Large intestine (tissue), 3 donors: ENCODE measurements around the gene PRAMEF18. TPM values are rescaled to one million over a fixed set of nuclear protein-coding genes. Genes with fewer than 3 reads are reported as not detected.
"Not testable (repeated sequence)": the region's sequence is repeated elsewhere in the genome, so short reads cannot be mapped to it uniquely, and the experiment has no call there.

Source experiments
- DNase-seq, 2 donors: peaks; one replicate each; pipeline versions ENCODE4 v3.0.0 to v3.0.0-alpha.2; 2013
- H3K27ac ChIP-seq: one replicate; pipeline ENCODE4 v1.5.1; 2013; ENCODE audit warnings: low read length
- H3K27me3 ChIP-seq: 2 replicates; pipeline ENCODE4 v1.6.1; 2013; ENCODE audit warnings: low read length; ENCODE audit not compliant: control insufficient read depth, insufficient read depth
- H3K36me3 ChIP-seq: 2 replicates; pipeline ENCODE4 v1.6.1; 2013; ENCODE audit warnings: low read length; ENCODE audit not compliant: control insufficient read depth, insufficient read depth
- H3K4me1 ChIP-seq: one replicate; pipeline ENCODE4 v1.6.1; 2013; ENCODE audit warnings: low read length; ENCODE audit not compliant: control insufficient read depth, insufficient read depth
- H3K4me3 ChIP-seq: one replicate; pipeline ENCODE4 v1.5.1; 2013; ENCODE audit warnings: low read length
- H3K9me3 ChIP-seq: one replicate; pipeline ENCODE4 v1.6.1; 2013; ENCODE audit warnings: mild to moderate bottlenecking, low read depth, low read length, moderate library complexity; ENCODE audit not compliant: control insufficient read depth
- WGBS: methylation state at CpG from one replicate; pipeline ENCODE4 v1.1.5; 2013; ENCODE audit warnings: low lambda C conversion rate; ENCODE audit not compliant: insufficient coverage; 5-methylcytosine and 5-hydroxymethylcytosine counted together
- polyA plus RNA-seq: library from polyadenylated mRNA; unstranded; fragments of 120-200 nt; gene quantifications from one replicate; pipeline ENCODE4 v1.2.1, GENCODE V29; 2013

The PRAMEF18 gene
- polyA plus RNA-seq, 1 donor = not detected

- not testable (repeated sequence) for H3K36me3 ChIP-seq, H3K4me1 ChIP-seq, H3K9me3 ChIP-seq, H3K27ac ChIP-seq, DNase-seq, H3K27me3 ChIP-seq, H3K4me3 ChIP-seq
- WGBS = no CpG with 5 or more reads among the region's 2 CpGs
These were observed 6.1 kb upstream of the PRAMEF18 start for GRCh38 chr1:13232056-13232455.

GRCh38 chr1:13231061-13231750 lies 5.3 kb upstream of the PRAMEF18 start:
- H3K4me3 ChIP-seq, H3K36me3 ChIP-seq, H3K27ac ChIP-seq, H3K4me1 ChIP-seq, DNase-seq, H3K9me3 ChIP-seq, H3K27me3 ChIP-seq: not testable (repeated sequence)
- WGBS = 63% methylated on average over 2 of the region's 7 CpGs

GRCh38 chr1:13230601-13231000 lies 4.6 kb upstream of the PRAMEF18 start:
- H3K27ac ChIP-seq, H3K36me3 ChIP-seq, H3K27me3 ChIP-seq, H3K4me1 ChIP-seq, H3K4me3 ChIP-seq, DNase-seq, H3K9me3 ChIP-seq: not testable (repeated sequence)
- 88% methylated on average over 1 of the region's 2 CpGs for WGBS

- no CpG with 5 or more reads among the region's 5 CpGs for WGBS
These were observed 4.1 kb upstream of the PRAMEF18 start for GRCh38 chr1:13230096-13230495.

GRCh38 chr1:13228343-13228781 lies 2.4 kb upstream of the PRAMEF18 start:
- H3K4me3 ChIP-seq = no peak overlapping the region
- DNase-seq = no peak
- H3K9me3 ChIP-seq = no peaks in the 10 kb centered on the region
- WGBS = 95% methylated on average over 5 of the region's 7 CpGs
- H3K36me3 ChIP-seq = no peaks in the 10 kb centered on the region
- no peaks in the 10 kb centered on the region for H3K4me1 ChIP-seq
- H3K27me3 ChIP-seq = no peaks in the 10 kb centered on the region
- H3K27ac ChIP-seq = no peak overlapping the region

More at GRCh38 chr1:13230096-13230495, 4.1 kb upstream of the PRAMEF18 start:
- not testable (repeated sequence) for H3K4me1 ChIP-seq, H3K27ac ChIP-seq, DNase-seq, H3K27me3 ChIP-seq, H3K4me3 ChIP-seq, H3K9me3 ChIP-seq, H3K36me3 ChIP-seq

- 100% methylated on average over 1 of the region's 8 CpGs for WGBS
- not testable (repeated sequence) for H3K9me3 ChIP-seq
These were observed 1.5 kb upstream of the PRAMEF18 start for GRCh38 chr1:13227271-13228055.

GRCh38 chr1:13224480-13225060 lies 1.4 kb downstream of the PRAMEF18 start:
- no peak overlapping the region for H3K4me3 ChIP-seq
- no peaks in the 10 kb centered on the region for H3K9me3 ChIP-seq
- H3K4me1 ChIP-seq = no peaks in the 10 kb centered on the region
- no peak overlapping the region for H3K27ac ChIP-seq
- H3K36me3 ChIP-seq = no peaks in the 10 kb centered on the region
- no peaks in the 10 kb centered on the region for H3K27me3 ChIP-seq
- WGBS = 90% methylated on average over 2 of the region's 5 CpGs
- no peak for DNase-seq

More at GRCh38 chr1:13227271-13228055, 1.5 kb upstream of the PRAMEF18 start:
- not testable (repeated sequence) for H3K4me1 ChIP-seq, H3K4me3 ChIP-seq, H3K36me3 ChIP-seq, H3K27me3 ChIP-seq, H3K27ac ChIP-seq, DNase-seq

GRCh38 chr1:13222788-13223187 lies 3.2 kb downstream of the PRAMEF18 start:
- H3K4me3 ChIP-seq, H3K36me3 ChIP-seq, H3K27ac ChIP-seq, DNase-seq, H3K27me3 ChIP-seq, H3K4me1 ChIP-seq, H3K9me3 ChIP-seq: not testable (repeated sequence)
- no CpG with 5 or more reads among the region's 4 CpGs for WGBS

GRCh38 chr1:13219203-13219602 lies 6.8 kb downstream of the PRAMEF18 start:
- H3K9me3 ChIP-seq, H3K27ac ChIP-seq, H3K27me3 ChIP-seq, H3K4me1 ChIP-seq, DNase-seq, H3K36me3 ChIP-seq, H3K4me3 ChIP-seq: not testable (repeated sequence)
- WGBS = no CpG with 5 or more reads among the region's 3 CpGs

GRCh38 chr1:13216619-13217018 lies 9.3 kb downstream of the PRAMEF18 start:
- not testable (repeated sequence) for DNase-seq, H3K36me3 ChIP-seq, H3K4me1 ChIP-seq, H3K9me3 ChIP-seq, H3K27me3 ChIP-seq, H3K4me3 ChIP-seq, H3K27ac ChIP-seq
- WGBS = no CpG with 5 or more reads among the region's 7 CpGs
